ENCODE data around the gene GRIN2C.

Gene GRIN2C

DNA sequence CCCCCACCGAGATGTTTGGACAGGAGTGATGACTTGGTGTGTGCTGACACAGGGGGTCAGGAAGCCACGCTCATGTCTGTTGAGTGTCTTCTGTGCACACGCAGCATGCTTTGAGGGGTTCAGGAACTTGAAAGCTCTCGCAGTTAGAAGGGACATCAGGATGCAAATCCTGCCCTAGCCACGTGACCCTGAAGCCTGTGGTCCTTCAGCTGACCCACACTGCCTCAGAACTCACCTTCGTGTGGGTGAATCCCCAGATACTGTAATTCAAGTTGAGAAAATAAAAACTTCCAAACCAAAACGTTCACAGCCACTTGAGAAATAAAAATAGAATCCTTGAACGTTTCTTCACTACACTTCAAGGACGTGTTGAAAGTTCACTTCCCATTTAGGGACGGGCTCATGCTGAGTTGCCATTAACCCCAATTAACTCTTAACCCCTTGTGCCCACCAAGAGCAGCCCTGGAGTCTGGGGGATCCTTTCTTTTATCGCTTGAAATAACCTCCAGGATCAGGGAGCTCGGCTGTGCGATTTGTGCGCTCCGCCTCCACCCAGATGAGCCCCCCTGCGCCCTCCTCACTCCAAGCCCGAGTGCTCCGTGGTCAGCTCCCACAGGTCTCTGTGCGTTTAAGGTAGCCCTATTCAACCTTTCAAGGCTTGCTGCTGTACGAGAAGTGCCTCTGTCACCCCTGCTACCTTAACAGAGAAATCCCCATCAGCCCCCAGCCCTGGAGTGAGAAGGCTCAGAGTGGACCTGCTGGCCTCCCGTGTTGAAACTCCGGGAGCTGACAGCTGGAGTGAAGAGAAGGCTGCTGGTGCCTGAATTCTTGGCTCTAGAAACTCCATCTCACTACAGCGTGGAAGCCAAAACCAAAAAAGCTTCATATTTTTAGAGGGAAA, 47.3 kb downstream of the GRIN2C start:
- no peak for TF ChIP-seq CTCF (IDR thresholded peaks at IDR 0.05; ENCODE audit: extremely low read depth, missing control alignments)
- DNase-seq (ENCODE audit: low spot score): no peak

GRCh38 chr17:74810699-74811485, 48.8 kb downstream of the GRIN2C start:
- no peak for DNase-seq (ENCODE audit: low spot score)
- TF ChIP-seq CTCF (IDR thresholded peaks at IDR 0.05; ENCODE audit: extremely low read depth, missing control alignments): no peak

DNA sequence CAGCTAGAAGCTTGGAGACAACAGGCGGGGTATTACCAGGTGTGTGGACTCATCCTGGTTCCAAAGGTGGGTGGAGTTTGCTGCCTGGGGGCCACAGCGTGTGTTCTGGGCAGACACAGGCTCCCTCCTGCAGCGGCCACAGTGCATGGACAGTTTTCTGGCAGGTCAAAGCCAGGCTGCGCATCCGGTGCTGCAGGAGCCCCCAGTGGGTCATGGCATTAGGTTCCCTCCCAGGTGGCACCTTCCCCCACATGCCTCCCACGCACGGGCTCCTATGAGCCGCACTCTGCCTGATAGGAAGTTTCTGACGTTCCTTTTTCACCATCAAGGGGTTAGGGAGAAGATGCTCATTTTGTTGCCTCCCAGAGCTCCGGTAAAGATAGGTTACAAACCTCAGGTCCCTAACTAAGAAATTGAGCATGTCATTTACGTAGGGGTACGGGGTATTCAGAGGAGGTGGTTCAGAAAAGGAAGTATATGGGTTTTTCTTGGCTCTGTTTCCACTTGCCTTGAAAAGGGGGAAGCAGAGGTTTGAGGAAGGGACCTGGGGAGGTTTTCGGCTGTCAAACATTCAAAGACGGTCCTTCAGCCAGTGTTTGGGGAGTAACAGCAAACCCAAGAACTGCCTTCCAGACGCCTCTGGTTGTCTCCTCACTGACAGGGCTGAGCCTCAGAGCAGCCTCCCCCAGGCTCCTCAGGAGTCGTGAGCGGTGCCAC, 50.8 kb downstream of the GRIN2C start:
- no peak for DNase-seq (ENCODE audit: low spot score)
- no peak for TF ChIP-seq CTCF (IDR thresholded peaks at IDR 0.05; ENCODE audit: extremely low read depth, missing control alignments)

DNA sequence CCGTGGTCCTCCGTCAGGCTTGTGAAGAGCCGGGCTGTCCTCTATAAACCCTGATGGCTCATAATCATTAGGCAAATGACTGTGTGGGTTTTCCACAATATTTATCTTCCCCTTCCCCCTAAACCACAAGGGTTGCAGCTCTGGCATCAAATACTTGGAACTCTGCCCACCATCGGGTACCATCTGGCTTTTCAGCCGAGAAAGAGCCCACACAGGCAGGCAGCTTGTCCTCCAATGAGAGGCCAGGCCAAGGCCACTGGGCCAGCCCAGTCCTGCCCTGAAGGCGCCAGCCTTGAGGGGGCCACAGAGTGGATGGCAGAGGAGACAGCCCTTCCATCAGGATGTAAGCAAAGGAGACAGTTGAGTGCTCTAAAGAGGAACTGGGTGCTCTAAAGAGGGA, 51.8 kb downstream of the GRIN2C start:
- DNase-seq (ENCODE audit: low spot score): no peak

DNA sequence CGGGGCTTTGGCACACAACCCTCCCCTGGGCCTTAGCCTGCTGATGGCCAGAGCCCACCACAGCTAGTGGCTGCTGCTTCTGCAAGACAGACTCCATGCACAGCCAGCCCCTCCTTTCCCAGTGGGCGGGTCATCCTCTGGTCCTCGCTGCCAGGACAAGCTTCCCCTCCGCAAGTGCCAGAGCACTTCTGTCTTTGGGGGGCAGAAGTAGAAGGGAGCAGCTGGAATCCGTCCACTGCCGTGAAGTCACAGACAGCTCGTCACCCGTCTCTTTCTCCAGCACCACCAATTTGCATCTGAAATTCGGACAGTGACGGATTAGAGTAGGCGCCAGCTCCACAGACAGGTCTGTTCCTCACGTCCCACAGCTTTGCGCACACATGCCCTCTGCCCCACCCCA, 52.2 kb downstream of the GRIN2C start:
- no peak for DNase-seq (ENCODE audit: low spot score)
- no peak for TF ChIP-seq CTCF (IDR thresholded peaks at IDR 0.05; ENCODE audit: extremely low read depth, missing control alignments)

More for the DNA sequence above, 51.8 kb downstream of the GRIN2C start:
- no peak for TF ChIP-seq CTCF (IDR thresholded peaks at IDR 0.05; ENCODE audit: extremely low read depth, missing control alignments)

- DNase-seq (ENCODE audit: low spot score): no peak
- no peak for TF ChIP-seq CTCF (IDR thresholded peaks at IDR 0.05; ENCODE audit: extremely low read depth, missing control alignments)
Observed at GRCh38 chr17:74806334-74806733, 53.4 kb downstream of the GRIN2C start.

Data from GM20000 (cell line).